K562 (cell line): ENCODE measurements around the gene ACAT2. TPM values are rescaled to one million over a fixed set of nuclear protein-coding genes. Genes with fewer than 3 reads are reported as not detected.

Source experiments
- BRCA1 ChIP-seq, 2 experiments: fragments of 450-650 bp in 1 of 2; sonication (generic) in 1 of 2; formaldehyde crosslinking in 1 of 2; IDR thresholded peaks; 2 replicates each; pipeline versions ENCODE4 v1.5.0 to v1.6.1; 2017 to 2020; ENCODE audit warnings: mild to moderate bottlenecking in 1 of 2, missing genetic modification reagents in 1 of 2
- CBX3 ChIP-seq, 2 experiments: IDR thresholded peaks; 1 replicate in 1 of 2; 2 replicates in 1 of 2; pipeline ENCODE4 v1.6.1; 2012; ENCODE audit warnings: inconsistent platforms in 2 of 2, low read length in 2 of 2, borderline replicate concordance in 1 of 2, control low read depth in 1 of 2
- FOXA1 ChIP-seq: fragments of 450-650 bp; IDR thresholded peaks from 2 replicates; pipeline ENCODE4 v1.6.1; 2016; ENCODE audit warnings: mild to moderate bottlenecking, borderline replicate concordance
- FOXK1 ChIP-seq: sonication (generic); formaldehyde crosslinking; IDR thresholded peaks from 2 replicates; pipeline ENCODE4 v1.8.0; 2022; ENCODE audit warnings: missing genetic modification reagents, mild to moderate bottlenecking, borderline replicate concordance
- GABPB2 ChIP-seq: fragments of 250-450 bp; sonication (Bioruptor Pico); conservative IDR thresholded peaks from 2 replicates; pipeline ENCODE4 v1.5.1; 2021; ENCODE audit warnings: mild to moderate bottlenecking
- HEY1 ChIP-seq: fragments of 250-450 bp; sonication (Bioruptor Pico); IDR thresholded peaks from 2 replicates; pipeline ENCODE4 v1.5.0; 2020; ENCODE audit warnings: mild to moderate bottlenecking, moderate library complexity, borderline replicate concordance
- PPARD ChIP-seq: fragments of 250-450 bp; sonication (Bioruptor Pico); IDR thresholded peaks from 2 replicates; pipeline ENCODE4 v1.8.0; 2022; ENCODE audit warnings: inconsistent platforms, mild to moderate bottlenecking, moderate library complexity
- SAFB ChIP-seq: fragments of 200-400 bp; formaldehyde crosslinking; IDR thresholded peaks from 2 replicates; pipeline ENCODE4 v1.6.1; 2017; ENCODE audit warnings: low read depth, low read length, borderline replicate concordance
- SMAD1 ChIP-seq: fragments of 150-350 bp; IDR thresholded peaks from 2 replicates; pipeline ENCODE4 v1.6.1; 2014; ENCODE audit warnings: low read length, low read depth; ENCODE audit not compliant: partially characterized antibody
- SMARCE1 ChIP-seq: fragments of 450-650 bp; IDR thresholded peaks from 2 replicates; pipeline ENCODE4 v1.7.1; 2016; ENCODE audit warnings: mild to moderate bottlenecking
- TEAD2 ChIP-seq: fragments of 450-650 bp; IDR thresholded peaks from 2 replicates; pipeline ENCODE4 v1.6.1; 2016; ENCODE audit warnings: missing genetic modification characterization, control low read depth, missing compliant biosample characterization
- THAP7 ChIP-seq: fragments of 250-450 bp; sonication (Bioruptor Pico); IDR thresholded peaks from 2 replicates; pipeline ENCODE4 v1.5.0; 2021
- THRA ChIP-seq: fragments of 450-650 bp; IDR thresholded peaks from 2 replicates; pipeline ENCODE4 v1.6.1; 2017; ENCODE audit warnings: mild to moderate bottlenecking, moderate library complexity
- ZFP1 ChIP-seq: fragments of 450-650 bp; formaldehyde crosslinking; IDR thresholded peaks from 2 replicates; pipeline ENCODE4 v1.4.0; 2020; ENCODE audit warnings: mild to moderate bottlenecking, mixed read lengths
- ZNF140 ChIP-seq: fragments of 250-450 bp; sonication (Bioruptor Pico); IDR thresholded peaks from 2 replicates; pipeline ENCODE4 v1.8.0; 2021; ENCODE audit warnings: moderate library complexity, mild to moderate bottlenecking, inconsistent platforms
- ZNF165 ChIP-seq: fragments of 250-450 bp; sonication (Bioruptor Pico); IDR thresholded peaks from 2 replicates; pipeline ENCODE4 v1.4.0; 2020; ENCODE audit warnings: borderline replicate concordance
- ZNF311 ChIP-seq: fragments of 250-450 bp; sonication (Bioruptor Pico); IDR thresholded peaks from 2 replicates; pipeline ENCODE4 v1.4.0; 2020; ENCODE audit warnings: mild to moderate bottlenecking, moderate library complexity
- ZNF398 ChIP-seq: fragments of 250-450 bp; sonication (Bioruptor Pico); IDR thresholded peaks from 2 replicates; pipeline ENCODE4 v1.8.0; 2021; ENCODE audit warnings: moderate library complexity, mild to moderate bottlenecking, inconsistent platforms
- ZNF609 ChIP-seq: sonication (generic); formaldehyde crosslinking; IDR thresholded peaks from 2 replicates; pipeline ENCODE4 v1.8.1; 2023; ENCODE audit warnings: missing genetic modification reagents, mild to moderate bottlenecking, borderline replicate concordance
- polyA plus RNA-seq, 8 experiments: library from polyadenylated mRNA; depleted of rRNA in 4 of 8; stranded (reverse) in 5 of 8; unstranded in 3 of 8; fragments of >200 nt; fragmentation: Nextera tagmentation in 2 of 8; fragmentation: Illumina TruSeq in 1 of 8; extraction: Ambion mirVana in 2 of 8; extraction: Trizol in 1 of 8; gene quantifications; 2 replicates each; pipeline versions ENCODE4 v1.2.1 to v1.2.3, GENCODE V29; 2011 to 2014; ENCODE audit warnings: inconsistent platforms in 1 of 8, missing spikeins in 1 of 8
- total RNA-seq, 7 experiments: library from RNA; depleted of rRNA in 6 of 7; stranded (reverse); fragments of >200 nt in 6 of 7; fragmentation: Illumina TruSeq in 2 of 7; extraction: Trizol in 2 of 7; gene quantifications; 2 replicates each; pipeline versions ENCODE4 v1.2.1 to v1.2.3, GENCODE V29; 2011 to 2021; ENCODE audit warnings: low replicate concordance in 1 of 7

Gene ACAT2
- total and polyA plus RNA-seq, 9 of the 15 experiments (the other 6 are each of a cell fraction or from before 2014, with no cell fraction given): 63.0 to 309 (median 144) TPM

- TF ChIP-seq BRCA1 (IDR thresholded peaks at IDR 0.05): no peak
- no peak for TF ChIP-seq BRCA1 (CRISPR knock-in tag; IDR thresholded peaks at IDR 0.05)
- TF ChIP-seq TEAD2 (tag): no peak
- TF ChIP-seq THAP7 (CRISPR knock-in tag): 0 out of 2 replicates have a peak, but pooled peaks have one; percentile 35
- no peak for TF ChIP-seq FOXA1
- no peak for TF ChIP-seq ZNF140 (CRISPR knock-in tag)
- no peak for TF ChIP-seq ZNF609 (CRISPR knock-in tag)
- peak; percentile 81 for TF ChIP-seq SMAD1
- TF ChIP-seq ZNF165: no peak
- TF ChIP-seq HEY1 (CRISPR knock-in tag): no peak
- 0 out of 2 replicates have a peak, but pooled peaks have one; percentile 44 for TF ChIP-seq FOXK1 (CRISPR knock-in tag)
- TF ChIP-seq ZNF398 (CRISPR knock-in tag): no peak
- TF ChIP-seq SAFB: no peak; the same call in 1 of the 2 replicates
- no peak for TF ChIP-seq PPARD
- no peak for TF ChIP-seq THRA
- no peak; a peak in 1 of 3 replicates for TF ChIP-seq CBX3 (IDR thresholded peaks at IDR 0.05; ENCODE audit: borderline replicate concordance in 1 of 2, low read length in 2 of 2)
- no peak for TF ChIP-seq SMARCE1
- TF ChIP-seq GABPB2 (CRISPR knock-in tag): no peak
- no peak for TF ChIP-seq ZFP1
- no peak for TF ChIP-seq ZNF311 (CRISPR knock-in tag)
Observed at GRCh38 chr6:159790149-159790955, 28.5 kb downstream of the ACAT2 start, which contains the start of gene MRPL18 (continued).
